GM20000 (cell line): ENCODE measurements around the gene TES.

Experiments used
- DNase-seq: peaks from one replicate; pipeline ENCODE4 v3.0.0; 2012; ENCODE audit warnings: low spot score
- TF ChIP-seq, protein P1 (sequence below): IDR thresholded peaks from 2 replicates; pipeline ENCODE4 v1.5.1; 2012; ENCODE audit warnings: mild to moderate bottlenecking, control low read depth; ENCODE audit errors: extremely low read depth, missing control alignments

The TES gene

DNA sequence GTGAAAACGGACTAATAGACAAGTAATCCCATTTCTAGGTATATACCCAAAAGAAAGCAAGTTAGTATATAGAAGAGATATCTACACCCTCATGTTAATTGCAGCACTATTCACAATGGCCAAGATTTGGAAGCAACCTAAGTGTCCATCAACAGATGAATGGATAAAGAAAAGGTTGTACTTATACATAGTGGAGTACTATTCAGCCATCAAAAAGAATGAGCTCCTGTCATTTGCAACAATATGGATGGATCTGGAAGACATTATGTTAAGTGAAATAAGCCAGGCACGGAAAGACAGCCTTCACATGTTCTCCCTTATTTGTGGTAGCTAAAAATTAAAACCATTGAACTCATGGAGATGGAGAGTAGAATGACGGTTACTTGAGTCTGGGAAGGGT is 88.2 kb downstream of the TES start:
- TF ChIP-seq, protein P1, sequence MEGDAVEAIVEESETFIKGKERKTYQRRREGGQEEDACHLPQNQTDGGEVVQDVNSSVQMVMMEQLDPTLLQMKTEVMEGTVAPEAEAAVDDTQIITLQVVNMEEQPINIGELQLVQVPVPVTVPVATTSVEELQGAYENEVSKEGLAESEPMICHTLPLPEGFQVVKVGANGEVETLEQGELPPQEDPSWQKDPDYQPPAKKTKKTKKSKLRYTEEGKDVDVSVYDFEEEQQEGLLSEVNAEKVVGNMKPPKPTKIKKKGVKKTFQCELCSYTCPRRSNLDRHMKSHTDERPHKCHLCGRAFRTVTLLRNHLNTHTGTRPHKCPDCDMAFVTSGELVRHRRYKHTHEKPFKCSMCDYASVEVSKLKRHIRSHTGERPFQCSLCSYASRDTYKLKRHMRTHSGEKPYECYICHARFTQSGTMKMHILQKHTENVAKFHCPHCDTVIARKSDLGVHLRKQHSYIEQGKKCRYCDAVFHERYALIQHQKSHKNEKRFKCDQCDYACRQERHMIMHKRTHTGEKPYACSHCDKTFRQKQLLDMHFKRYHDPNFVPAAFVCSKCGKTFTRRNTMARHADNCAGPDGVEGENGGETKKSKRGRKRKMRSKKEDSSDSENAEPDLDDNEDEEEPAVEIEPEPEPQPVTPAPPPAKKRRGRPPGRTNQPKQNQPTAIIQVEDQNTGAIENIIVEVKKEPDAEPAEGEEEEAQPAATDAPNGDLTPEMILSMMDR = no peak
- DNase-seq = no peak

DNA sequence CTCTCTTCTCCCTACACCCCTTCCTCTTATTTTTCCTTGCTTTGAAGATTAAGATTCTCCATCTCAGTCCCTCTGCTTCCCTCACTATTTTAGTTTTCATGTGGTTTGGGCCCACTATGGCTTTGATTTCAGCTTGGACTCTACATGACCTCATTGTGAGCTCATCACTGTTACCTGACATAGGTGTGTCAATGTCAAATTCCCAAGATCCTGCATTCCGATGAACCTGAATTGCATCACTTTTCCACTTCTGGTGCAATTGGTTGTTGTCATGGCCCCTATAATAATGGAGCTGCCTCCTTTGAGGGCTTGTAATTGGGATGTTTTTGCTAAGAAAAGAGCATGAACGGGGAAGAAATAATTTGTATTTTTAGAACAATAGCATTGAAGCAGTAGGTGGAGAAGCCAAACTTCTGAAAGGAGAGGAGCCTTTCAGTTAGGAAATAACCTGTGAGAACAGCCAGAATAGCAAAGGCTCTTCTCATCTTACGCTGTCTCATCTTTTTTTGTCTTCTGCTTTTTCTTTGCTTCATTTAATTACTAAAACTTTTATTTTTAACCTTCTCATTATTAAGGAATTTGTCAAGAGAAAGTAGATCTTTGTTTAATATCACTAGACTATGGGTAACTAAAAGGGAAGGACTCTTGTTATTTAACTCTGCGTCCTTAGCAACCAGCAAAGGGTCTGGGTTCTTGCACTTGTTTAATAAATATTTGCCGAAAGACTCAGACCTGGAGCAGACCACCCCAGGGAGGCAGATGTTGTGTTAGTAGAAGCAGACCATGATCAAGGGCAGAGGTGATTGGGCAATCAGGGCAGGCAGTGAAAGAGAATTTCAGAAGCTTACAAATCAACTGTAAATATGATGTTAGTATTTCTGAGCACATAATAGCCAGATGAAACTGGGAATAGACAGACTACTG is 95.4 kb downstream of the TES start:
- TF ChIP-seq, protein P1 = no peak
- DNase-seq = no peak

DNA sequence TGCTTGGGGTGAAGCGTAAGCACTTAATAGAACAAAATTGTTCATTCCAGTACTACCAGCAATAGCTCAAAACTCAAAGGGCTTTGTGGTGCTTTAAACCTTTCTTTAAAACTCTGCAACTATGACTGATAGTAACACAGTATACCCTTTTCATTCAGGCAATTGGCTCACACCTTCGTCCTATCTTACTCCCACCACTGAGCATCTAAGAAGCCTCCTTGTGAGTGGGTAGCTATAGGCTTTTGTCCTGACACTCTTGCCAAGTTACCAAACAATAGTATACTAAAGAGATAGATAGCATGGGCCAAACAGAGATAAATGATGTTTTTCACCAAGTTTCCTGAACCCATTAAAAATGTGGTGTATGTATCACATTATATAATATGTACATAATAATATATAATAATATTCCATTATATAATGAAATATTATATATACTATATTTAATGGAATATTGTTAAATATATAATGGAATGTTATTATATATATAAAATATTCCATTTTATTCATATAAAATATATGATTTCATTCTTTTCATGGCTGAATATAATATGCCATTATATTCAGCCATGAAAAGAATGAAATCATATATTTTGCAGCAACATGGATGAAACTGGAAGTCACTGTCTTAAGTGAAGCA is 96.2 kb downstream of the TES start:
- TF ChIP-seq, protein P1 = no peak
- DNase-seq = no peak

DNA sequence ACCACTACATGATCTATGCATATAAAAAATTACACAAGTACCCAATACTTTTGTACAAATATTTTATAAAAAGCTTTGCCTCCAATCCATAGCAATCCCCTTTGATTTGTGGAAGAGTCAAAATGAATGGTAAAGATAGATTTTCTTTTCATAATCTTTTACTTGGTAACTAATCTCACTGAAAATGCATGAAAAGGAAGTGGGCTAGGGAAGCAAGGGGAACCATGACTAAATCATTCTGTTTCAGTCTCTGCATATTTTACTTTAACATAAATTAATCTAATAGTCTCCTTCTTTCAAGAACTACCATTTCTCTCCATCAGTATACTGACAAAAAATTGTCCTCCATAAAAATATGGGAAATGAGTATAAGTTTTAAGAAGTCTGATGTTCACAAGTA is 96.9 kb downstream of the TES start:
- TF ChIP-seq, protein P1 = no peak
- DNase-seq = no peak
